KMS-11 (cell line): ENCODE measurements around the gene SLC2A13.
"Not testable (repeated sequence)": the region's sequence is repeated elsewhere in the genome, so short reads cannot be mapped to it uniquely, and the experiment has no call there.

Experiments used
- H2AFZ ChIP-seq: fragments of 200-600 bp; sonication (generic); 2 replicates; pipeline ENCODE4 v1.6.1; 2016; ENCODE audit warnings: antibody characterized with exemption, mixed run types, low read depth
- H3K27ac ChIP-seq: fragments of 200-600 bp; sonication (generic); 2 replicates; pipeline ENCODE4 v1.6.1; 2016; ENCODE audit warnings: mild to moderate bottlenecking, mixed run types
- H3K27me3 ChIP-seq: fragments of 200-600 bp; sonication (generic); 2 replicates; pipeline ENCODE4 v1.6.1; 2017; ENCODE audit warnings: mild to moderate bottlenecking, low read depth, mixed run types, moderate library complexity; ENCODE audit not compliant: insufficient read depth
- H3K36me3 ChIP-seq: fragments of 200-600 bp; sonication (generic); 2 replicates; pipeline ENCODE4 v1.6.1; 2017; ENCODE audit warnings: mild to moderate bottlenecking, mixed run types; ENCODE audit not compliant: insufficient read depth
- H3K4me1 ChIP-seq: fragments of 200-600 bp; sonication (generic); 2 replicates; pipeline ENCODE4 v1.6.1; 2016; ENCODE audit warnings: mild to moderate bottlenecking, low read depth, mixed run types; ENCODE audit not compliant: poor library complexity, severe bottlenecking
- H3K4me2 ChIP-seq: fragments of 200-600 bp; sonication (generic); 2 replicates; pipeline ENCODE4 v1.7.0; 2016; ENCODE audit warnings: mild to moderate bottlenecking, mixed run types
- H3K4me3 ChIP-seq: fragments of 200-600 bp; sonication (generic); IDR thresholded peaks from 2 replicates; pipeline ENCODE4 v1.6.1; 2017; ENCODE audit warnings: low read depth, low read length, mixed read lengths; ENCODE audit not compliant: insufficient read depth
- H3K79me2 ChIP-seq: fragments of 200-600 bp; sonication (generic); 2 replicates; pipeline ENCODE4 v1.6.1; 2016; ENCODE audit warnings: low read depth, mixed run types; ENCODE audit not compliant: insufficient read depth
- H3K9ac ChIP-seq: fragments of 200-600 bp; sonication (generic); 2 replicates; pipeline ENCODE4 v1.6.1; 2016; ENCODE audit warnings: mild to moderate bottlenecking, mixed run types
- H4K20me1 ChIP-seq: fragments of 200-600 bp; sonication (generic); 2 replicates; pipeline ENCODE4 v1.6.1; 2016; ENCODE audit warnings: mild to moderate bottlenecking, mixed run types; ENCODE audit not compliant: insufficient read depth
- CTCF ChIP-seq: fragments of 200-600 bp; sonication (generic); conservative IDR thresholded peaks from 2 replicates; pipeline ENCODE4 v1.6.1; 2017; ENCODE audit warnings: low read depth, mild to moderate bottlenecking, antibody characterized with exemption, low read length, moderate library complexity, mixed read lengths

SLC2A13 gene

GRCh38 chr12:39795481-39795880 lies 310.4 kb downstream of the SLC2A13 start:
- no peak overlapping the region for H3K9ac ChIP-seq
- no peak for TF ChIP-seq CTCF
- no peak overlapping the region for H3K4me3 ChIP-seq
- H3K36me3 ChIP-seq = no peaks in the 10 kb centered on the region
- H3K4me1 ChIP-seq = no peaks in the 10 kb centered on the region
- no peaks in the 10 kb centered on the region for H4K20me1 ChIP-seq
- H3K79me2 ChIP-seq = no peaks in the 10 kb centered on the region
- no peaks in the 10 kb centered on the region for H3K27me3 ChIP-seq
- H3K27ac ChIP-seq = no peak overlapping the region
- no peak overlapping the region for H2AFZ ChIP-seq
- no peak overlapping the region for H3K4me2 ChIP-seq

GRCh38 chr12:39792938-39793337 lies 312.9 kb downstream of the SLC2A13 start:
- Histone ChIP-seq H3K4me3 (no peak overlapping the region), H3K36me3 (no peaks in the 10 kb centered on the region), H3K4me2 (no peak overlapping the region), H3K79me2 (no peaks in the 10 kb centered on the region), H3K27ac (no peak overlapping the region), H3K9ac (no peak overlapping the region), H3K4me1 (no peaks in the 10 kb centered on the region), H2AFZ (no peak overlapping the region), H4K20me1 (no peaks in the 10 kb centered on the region), H3K27me3 (no peaks in the 10 kb centered on the region)
- TF ChIP-seq CTCF = no peak

GRCh38 chr12:39788239-39788638 lies 317.6 kb downstream of the SLC2A13 start:
- Histone ChIP-seq H3K79me2 (no peaks in the 10 kb centered on the region), H3K27ac (no peak overlapping the region), H2AFZ (no peak overlapping the region), H3K27me3 (no peaks in the 10 kb centered on the region), H3K4me1 (no peaks in the 10 kb centered on the region), H3K9ac (no peak overlapping the region), H3K4me2 (no peak overlapping the region), H3K4me3 (no peak overlapping the region), H4K20me1 (no peaks in the 10 kb centered on the region), H3K36me3 (no peaks in the 10 kb centered on the region)
- no peak for TF ChIP-seq CTCF

- not testable (repeated sequence) for H3K79me2 ChIP-seq, H3K36me3 ChIP-seq, H3K4me3 ChIP-seq, H3K27me3 ChIP-seq, H3K4me1 ChIP-seq, H3K9ac ChIP-seq, H2AFZ ChIP-seq, H4K20me1 ChIP-seq, H3K27ac ChIP-seq, H3K4me2 ChIP-seq
These were observed 320.1 kb downstream of the SLC2A13 start for GRCh38 chr12:39785814-39786213.

- Histone ChIP-seq H3K27me3 (no peaks in the 10 kb centered on the region), H3K4me2 (no peak overlapping the region), H3K36me3 (no peaks in the 10 kb centered on the region), H2AFZ (no peak overlapping the region), H3K4me1 (no peaks in the 10 kb centered on the region), H3K4me3 (no peak overlapping the region), H3K27ac (no peak overlapping the region), H3K79me2 (no peaks in the 10 kb centered on the region), H3K9ac (no peak overlapping the region), H4K20me1 (no peaks in the 10 kb centered on the region)
- no peak for TF ChIP-seq CTCF
These were observed 323.8 kb downstream of the SLC2A13 start for GRCh38 chr12:39782026-39782545.
